TTC549 (cell line): ENCODE measurements around the gene SMU1.

Source experiments
- FAIRE-seq: peaks from 2 replicates; lab custom pipeline; 2012; peaks lifted over from hg19 to GRCh38; lab: Jason Lieb, UNC

SMU1 gene

DNA sequence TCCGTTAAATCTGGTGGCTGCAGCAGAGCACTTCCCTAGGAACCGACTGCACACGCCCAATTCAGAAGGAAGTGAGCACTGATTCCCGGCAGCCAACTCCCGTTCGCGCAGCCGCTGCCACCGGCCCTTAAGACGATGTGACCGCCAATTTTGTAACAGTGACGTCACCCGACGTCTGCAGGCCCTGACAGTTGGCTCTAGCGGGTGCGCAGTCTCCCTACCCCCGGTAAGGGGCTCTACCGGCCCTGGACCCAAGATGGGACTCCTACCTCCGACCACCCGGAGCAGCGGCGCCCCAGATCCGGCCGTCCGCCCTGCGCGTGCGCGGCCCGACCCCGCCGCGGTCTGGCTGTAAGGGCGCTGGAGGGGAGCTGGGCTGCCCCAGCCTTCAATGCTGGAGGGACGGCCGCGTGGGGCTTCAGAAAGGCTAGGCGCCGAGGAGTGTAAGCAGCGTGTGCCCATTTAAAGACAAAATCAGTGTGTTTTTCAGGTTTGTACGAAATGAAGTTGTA lies 32.3 kb downstream of the SMU1 start:
- FAIRE-seq = no peak

- no peak for FAIRE-seq
Measured at GRCh38 chr9:33043671-33044070, 32.8 kb downstream of the SMU1 start.

DNA sequence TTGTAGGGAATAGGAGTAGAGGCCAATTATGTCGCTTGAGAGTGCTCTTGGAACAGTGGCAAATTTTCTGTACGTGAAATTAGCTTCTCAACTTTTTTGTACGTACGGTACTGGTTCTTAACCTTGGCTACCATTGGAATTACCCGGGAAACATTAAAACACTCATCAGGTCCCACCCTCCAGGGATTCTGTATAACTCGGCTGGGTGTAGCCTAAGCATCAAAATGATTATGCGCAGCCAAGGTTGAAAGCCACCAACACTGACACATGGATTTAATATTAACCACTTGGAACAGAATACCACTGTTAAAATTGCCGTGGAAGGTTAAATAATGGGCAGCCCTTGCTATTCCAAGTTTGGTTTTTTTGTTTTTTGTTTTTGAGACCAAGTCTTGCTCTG lies 34.0 kb downstream of the SMU1 start:
- FAIRE-seq = no peak

DNA sequence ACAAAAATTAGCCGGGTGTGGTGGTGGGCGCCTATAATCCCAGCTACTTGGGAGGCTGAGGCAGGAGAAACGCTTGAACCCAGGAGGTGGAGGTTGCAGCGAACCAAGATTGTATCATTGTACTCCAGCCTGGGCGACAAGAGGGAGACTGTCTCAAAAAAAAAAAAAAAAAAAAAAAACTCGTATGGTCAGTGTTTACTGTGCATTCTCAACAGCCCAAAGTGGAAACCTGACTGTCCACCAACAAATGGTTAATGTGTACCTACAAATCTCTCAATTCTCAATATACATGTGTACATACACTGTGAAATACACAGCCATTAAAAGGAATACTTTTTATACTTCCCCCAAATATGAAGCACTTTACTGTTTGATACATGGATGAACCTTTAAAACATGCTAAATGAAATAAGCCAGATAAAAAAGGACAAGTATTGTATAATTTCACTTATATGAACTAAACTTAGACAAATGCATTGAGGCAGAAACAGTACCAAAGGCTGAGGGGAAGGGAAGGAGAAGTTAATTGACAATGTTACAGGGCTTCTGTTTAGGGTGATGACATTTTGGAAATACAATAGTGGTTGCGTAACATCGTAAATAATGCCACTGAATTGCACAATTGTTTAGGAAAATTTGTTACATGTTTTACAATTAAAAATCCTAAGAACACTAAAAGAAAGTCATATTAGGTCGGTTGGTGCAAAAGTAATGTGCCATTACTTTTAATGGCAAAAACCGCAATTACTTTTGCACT lies 34.9 kb downstream of the SMU1 start:
- FAIRE-seq = no peak

GRCh38 chr9:33040792-33041431 lies 35.6 kb downstream of the SMU1 start:
- no peak for FAIRE-seq

DNA sequence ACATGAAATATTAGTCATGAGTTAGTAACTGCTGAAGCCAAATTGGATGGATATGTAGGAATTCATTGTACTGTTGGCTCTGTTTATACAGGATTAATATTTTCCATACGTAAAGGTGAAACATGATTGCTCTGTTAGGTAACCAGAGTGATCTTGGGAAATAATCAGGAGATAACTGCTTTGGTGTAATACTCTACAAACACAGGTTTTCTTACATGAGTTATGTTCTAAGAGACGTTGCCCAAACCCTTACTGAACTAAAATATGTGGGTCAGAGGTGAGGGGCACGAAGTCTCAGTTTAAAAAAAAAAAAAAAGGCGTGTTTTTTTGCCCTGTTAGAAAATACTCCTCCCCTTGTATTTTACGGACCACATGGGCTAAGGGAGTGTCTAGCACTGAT lies 43.6 kb downstream of the SMU1 start:
- no peak for FAIRE-seq

DNA sequence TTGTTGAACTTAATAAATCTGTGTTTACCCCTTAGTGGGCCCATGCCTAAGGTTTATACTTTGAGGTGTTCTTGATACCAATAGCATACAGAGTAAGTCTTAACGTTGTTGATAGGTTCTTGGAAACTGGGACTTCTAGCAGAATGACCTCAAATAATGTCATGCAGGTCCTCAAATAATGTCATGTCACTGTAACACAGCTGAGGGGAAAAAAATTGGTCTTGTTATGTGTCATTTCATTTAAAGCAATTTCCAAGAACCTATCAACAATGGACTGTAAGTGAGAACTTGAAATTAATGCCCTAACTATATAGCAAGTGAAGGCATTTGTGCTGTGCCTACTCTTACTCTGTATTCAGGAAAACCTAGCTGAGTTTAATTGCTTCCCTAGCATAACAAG lies 44.2 kb downstream of the SMU1 start:
- no peak for FAIRE-seq

DNA sequence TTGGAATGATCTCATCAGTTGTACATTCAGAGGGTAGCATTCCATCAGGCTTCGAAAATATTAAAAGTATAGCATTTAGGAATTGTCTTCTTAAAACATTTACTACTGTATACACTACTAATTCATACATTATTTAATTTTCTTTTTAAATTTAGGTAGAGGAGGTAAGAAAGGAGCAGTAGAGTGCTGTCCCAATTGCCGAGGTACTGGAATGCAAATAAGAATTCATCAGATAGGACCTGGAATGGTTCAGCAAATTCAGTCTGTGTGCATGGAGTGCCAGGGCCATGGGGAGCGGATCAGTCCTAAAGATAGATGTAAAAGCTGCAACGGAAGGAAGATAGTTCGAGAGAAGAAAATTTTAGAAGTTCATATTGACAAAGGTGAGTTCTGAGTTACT lies 46.2 kb downstream of the SMU1 start:
- no peak for FAIRE-seq

- FAIRE-seq = no peak
Measured at GRCh38 chr9:33029231-33029786, 47.2 kb downstream of the SMU1 start.

- no peak for FAIRE-seq
Measured at GRCh38 chr9:33025572-33026342, 50.7 kb downstream of the SMU1 start.

DNA sequence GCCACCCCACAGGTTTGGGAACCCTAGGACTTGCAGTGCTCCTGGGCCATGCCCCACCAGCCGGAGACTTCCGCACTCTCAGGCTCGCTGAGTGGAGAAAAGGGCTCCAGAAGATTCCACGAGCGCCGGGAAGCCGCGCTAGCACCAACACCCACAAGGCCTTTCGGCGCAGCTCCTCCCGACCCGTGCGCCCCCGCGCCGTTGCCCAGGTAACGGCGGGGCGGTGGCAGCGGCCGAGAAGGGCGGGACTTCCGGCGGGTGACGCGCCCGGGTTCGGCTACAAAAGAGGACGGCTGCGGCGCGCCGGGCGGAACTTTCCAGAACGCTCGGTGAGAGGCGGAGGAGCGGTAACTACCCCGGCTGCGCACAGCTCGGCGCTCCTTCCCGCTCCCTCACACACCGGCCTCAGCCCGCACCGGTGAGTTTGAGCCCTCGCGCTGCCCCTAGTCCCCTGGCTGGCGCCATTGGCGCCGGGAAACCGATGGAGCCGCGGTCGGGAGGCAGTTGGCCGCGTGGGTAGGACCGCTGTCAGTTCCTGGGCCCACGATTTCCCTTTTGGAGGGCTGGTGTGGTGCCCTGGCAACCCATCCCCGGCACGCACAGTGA lies 51.4 kb downstream of the SMU1 start, which contains the start of gene DNAJA1:
TSS of gene DNAJA1 (plus strand) at position 308 of the 606 bp plus-strand sequence. CDS start 1,212 bp downstream, outside the sequence.
- FAIRE-seq = peak; percentile 32

DNA sequence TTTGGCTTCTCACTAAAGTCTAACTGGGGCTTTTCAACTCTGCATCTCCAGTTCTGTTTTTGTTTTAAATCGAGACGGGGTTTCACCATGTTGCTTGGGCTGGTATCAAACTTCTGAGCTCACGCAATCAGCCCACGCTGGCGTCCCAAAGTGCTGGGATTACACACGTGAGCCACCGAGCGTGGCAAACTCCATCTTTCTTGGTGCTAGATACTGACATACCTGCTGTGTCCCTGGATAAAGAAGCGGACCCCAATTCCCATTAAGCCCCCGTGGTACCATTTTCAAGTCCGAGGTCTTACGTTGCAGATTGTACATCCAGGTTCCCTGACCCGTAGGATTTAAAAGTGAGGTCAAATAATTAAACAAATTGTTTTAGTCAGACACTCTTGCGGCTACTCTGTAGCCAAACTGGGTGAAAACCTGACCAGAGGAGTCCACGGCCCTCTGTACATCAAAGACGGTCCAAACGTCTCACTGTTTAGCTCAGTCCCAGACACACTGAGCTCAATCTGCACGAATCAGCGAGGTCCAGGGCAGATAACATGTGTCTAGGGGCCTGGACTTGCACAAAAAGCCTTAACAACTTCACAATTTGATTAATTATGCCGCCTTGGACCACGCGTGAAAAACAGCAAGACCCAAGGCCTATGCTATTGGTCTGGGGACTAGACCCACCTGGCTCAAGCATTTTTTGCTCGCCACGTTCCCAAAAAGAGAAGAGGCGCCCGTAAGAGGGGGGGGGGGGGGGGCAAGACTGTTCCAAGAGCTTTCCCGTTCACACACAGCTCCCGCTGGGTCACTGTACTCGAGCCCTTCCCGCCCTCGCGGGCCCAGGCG lies 52.1 kb downstream of the SMU1 start:
- no peak for FAIRE-seq

GRCh38 chr9:33023661-33024060 lies 52.8 kb downstream of the SMU1 start:
- no peak for FAIRE-seq

GRCh38 chr9:33022755-33023154 lies 53.7 kb downstream of the SMU1 start:
- FAIRE-seq = no peak

- FAIRE-seq = no peak
Measured at GRCh38 chr9:33022303-33022702, 54.2 kb downstream of the SMU1 start.

DNA sequence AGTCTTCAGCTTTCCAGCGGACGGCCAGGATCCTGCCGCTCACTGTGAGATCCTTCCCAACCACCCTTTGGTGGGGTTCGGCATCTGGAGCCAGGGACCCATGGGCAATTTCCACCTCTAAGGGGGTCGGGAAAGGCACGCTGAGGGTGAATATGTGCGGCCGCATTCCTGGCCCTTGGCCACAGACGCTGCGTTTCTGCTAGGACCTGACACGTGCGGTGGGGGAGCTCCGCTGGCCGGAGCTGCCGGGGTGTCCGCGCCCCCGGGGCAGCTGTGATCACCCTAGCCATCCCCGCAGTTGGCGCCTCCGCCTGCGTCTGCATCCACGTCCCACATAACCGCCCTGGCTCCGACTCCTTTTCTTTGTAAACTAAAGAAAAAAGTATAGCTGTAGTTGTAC lies 56.7 kb downstream of the SMU1 start:
- FAIRE-seq = no peak

GRCh38 chr9:33017283-33018041 lies 59.0 kb downstream of the SMU1 start:
- FAIRE-seq = no peak

- no peak for FAIRE-seq
Measured at GRCh38 chr9:33014665-33015014, 61.8 kb downstream of the SMU1 start.

DNA sequence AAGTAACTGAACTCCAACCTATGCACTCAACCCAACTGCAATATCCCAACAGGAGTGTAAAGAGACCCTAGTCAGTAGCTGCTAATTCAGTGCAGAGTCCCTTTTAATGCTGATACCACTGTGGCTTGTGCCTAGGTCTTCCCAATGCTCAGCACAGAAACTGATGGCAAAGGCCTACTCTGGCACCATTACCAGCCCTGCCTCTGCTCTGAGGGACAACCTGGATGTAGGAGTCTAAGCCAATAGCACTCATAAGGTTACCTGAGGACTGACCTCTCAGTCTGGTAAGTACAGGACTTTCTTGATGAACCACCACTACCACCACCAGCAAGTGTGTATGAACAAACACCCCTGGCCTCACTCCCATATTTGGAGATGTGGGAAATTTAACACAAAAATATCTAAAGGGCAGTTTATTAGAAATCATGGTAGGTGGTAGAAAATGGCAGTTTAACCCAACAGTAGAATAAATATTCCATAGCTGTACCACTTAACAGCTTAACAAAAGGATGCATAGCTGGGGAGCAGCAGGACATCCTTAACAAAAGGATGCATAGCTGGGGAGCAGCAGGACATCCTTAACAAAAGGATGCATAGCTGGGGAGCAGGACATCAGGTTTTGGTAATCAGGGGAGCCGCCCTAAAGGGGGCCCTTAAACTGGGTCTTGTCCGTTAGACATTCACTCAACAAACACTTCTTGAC lies 62.4 kb downstream of the SMU1 start:
- FAIRE-seq = no peak
